Stimulated activated CD4-positive, alpha-beta T cell treated with anti-CD3 and anti-CD28 coated beads, Interleukin-4, amount 100 ng/mL, for 24 hours (primary cell): ENCODE data around the gene IBA57.
"Not testable (repeated sequence)": the region's sequence is repeated elsewhere in the genome, so short reads cannot be mapped to it uniquely, and the experiment has no call there.

ENCODE experiments used
- DNase-seq: peaks from one replicate; pipeline ENCODE4 v3.0.0-alpha.2; 2020

The IBA57 gene

DNA sequence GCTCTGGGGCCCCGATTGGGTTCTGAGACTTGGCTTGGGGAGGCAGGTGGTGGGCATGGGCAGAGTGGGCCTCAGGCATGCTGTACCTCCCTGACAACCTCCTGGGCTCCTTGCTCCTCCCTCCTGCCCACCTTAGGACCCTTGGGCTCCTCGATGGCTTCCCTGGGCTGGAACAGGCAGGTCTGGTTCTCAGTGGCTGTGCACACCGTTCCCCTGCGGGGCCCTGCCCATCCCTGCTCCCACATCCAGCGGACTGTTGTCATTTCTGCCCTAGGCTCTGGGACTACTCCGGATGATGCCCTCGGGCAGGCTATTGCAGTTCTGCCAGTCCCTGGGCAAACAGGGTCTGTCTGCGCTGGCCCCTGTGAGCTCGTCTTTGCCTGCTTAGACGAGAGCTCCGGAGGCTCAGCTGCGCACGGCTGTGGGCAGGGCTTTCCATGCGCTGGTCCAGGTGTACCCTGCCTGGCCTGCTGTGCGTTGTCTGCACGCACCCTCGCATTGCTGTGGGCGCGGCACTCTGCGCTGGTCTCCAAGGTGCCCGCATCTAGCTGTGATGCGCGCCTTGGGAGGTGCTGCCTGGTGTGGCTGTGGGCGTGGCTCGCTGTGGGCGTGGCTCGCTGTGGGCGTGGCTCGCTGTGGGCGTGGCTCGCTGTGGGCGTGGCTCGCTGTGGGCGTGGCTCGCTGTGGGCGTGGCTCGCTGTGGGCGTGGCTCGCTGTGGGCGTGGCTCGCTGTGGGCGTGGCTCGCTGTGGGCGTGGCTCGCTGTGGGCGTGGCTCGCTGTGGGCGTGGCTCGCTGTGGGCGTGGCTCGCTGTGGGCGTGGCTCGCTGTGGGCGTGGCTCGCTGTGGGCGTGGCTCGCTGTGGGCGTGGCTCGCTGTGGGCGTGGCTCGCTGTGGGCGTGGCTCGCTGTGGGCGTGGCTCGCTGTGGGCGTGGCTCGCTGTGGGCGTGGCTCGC, 8.2 kb downstream of the IBA57 start:
- not testable (repeated sequence) for DNase-seq

DNA sequence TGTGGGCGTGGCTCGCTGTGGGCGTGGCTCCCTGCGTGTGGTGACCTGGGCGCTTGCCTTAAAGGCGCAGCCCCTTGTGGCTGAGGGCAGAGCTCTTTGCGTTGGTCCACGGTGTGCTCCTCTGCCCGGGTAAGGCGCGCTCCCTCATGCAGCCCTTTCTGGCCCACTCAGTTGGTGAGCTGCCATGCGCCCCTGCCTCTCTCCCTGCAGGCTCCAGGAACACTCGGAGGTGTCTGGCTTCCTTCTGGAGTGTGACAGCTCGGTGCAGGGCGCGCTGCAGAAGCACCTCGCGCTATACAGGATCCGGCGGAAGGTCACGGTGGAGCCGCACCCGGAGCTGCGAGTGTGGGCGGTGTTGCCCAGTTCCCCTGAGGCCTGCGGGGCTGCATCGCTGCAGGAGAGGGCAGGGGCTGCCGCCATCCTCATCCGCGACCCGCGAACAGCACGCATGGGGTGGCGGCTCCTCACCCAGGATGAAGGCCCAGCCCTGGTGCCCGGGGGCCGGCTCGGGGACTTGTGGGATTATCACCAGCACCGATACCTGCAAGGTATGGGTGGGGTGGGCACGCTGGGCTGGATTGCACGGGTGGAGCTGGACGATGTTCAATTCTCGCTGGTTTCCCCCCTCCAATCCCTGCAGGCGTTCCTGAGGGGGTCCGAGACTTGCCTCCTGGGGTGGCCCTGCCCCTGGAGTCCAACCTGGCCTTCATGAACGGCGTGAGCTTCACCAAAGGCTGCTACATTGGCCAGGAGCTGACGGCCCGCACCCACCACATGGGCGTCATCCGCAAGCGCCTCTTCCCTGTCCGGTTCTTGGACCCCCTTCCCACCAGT, 9.1 kb downstream of the IBA57 start:
- no peak for DNase-seq

DNA sequence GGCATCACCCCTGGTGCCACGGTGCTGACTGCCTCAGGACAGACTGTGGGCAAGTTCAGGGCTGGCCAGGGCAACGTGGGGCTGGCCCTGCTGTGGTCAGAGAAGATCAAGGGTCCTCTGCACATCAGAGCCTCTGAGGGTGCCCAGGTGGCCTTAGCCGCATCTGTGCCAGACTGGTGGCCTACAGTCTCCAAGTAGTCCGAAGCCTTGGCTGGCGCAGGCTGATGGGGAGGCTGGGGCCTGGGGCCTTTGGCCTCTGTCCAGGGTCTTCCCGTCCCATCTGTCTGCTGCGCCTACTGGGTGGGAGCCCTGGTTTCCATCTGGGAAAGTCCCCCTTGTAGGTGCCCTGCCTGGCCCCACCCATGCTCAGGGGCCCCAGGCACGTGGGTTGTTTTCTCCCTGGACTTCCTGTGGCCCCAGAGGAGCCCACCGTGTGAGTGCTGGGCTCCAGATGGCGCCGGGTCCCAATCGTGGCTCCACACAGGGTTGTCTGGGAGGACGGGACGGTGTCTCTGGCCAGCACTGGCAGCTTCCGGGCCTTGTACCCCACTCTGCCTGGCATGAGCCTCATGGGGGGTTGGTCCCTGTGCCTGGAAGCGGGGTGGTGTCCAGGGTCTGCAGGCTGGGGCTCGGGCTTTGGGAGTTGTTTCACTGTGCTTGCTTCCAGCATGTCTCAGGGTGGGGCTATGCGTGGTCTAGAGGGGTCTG, 9.9 kb downstream of the IBA57 start:
- no peak for DNase-seq

DNA sequence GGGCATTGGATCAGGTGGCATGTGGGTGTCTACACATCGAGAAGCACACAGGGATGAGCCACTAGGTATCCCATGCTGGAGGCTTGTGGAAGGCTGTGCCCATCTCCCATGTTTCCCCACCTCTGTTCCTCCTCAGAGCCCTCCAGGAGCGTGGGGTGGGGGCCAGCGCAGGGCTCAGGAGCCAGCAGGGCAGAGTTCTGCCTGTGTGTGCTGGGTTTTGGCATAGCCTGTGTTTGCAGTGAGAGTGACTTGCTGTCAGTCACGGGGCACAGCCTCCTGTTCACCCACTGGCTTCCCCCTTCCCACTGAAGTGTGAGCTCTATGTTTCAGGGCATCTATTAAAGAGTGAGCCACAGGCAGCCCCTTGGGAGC, 10.4 kb downstream of the IBA57 start:
- no peak for DNase-seq

DNA sequence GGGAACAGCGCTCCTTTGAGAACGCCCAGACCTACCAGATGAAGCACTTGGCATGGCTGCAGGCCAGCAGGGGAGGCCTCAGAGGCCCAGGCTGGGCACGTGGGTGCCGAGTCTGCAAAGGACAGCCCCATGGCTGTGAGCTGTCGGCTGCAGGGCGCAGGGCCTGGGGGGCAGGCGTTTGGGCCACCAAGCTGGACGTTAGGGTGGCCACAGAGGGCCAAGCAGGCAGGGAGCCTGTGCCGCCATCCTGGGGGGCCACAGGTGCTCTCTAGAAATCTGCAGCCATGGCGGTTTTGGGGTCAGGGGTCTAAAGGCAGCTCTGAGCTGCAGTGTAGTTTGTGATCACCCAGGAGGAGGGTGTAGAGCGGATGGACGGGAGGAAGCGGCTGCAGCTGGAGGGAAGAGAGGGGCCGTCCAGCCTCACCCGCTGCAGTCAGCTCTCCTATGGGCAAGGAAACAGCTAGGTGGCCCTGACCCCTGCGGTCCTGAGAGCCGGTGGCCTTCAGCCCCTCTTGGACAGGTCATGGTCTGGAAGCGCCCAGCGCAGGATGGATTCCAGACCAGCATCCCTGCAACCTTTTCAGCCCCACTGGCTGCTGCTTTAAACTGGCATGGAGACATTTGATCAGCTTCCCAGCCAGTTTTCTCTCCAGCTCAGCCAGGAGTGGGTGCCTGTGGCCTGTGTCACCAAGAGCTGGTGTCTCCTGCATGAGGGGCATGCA, 11.0 kb downstream of the IBA57 start:
- DNase-seq: no peak

DNA sequence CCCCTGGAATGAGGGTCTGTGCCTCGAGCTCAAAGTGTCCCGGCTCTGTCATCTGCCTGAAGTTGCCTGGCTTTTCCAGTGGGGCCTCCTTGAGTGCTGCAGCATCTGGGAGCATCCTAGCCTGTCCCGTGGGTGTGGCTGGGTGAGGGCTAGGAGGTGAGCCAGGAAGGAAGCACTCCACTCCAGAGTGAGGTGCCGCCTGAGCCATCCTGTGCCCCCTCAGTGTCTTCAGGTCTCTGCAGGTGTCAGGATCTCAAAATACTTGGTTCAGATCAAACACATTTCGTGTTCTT, 11.5 kb downstream of the IBA57 start:
- DNase-seq: no peak

DNA sequence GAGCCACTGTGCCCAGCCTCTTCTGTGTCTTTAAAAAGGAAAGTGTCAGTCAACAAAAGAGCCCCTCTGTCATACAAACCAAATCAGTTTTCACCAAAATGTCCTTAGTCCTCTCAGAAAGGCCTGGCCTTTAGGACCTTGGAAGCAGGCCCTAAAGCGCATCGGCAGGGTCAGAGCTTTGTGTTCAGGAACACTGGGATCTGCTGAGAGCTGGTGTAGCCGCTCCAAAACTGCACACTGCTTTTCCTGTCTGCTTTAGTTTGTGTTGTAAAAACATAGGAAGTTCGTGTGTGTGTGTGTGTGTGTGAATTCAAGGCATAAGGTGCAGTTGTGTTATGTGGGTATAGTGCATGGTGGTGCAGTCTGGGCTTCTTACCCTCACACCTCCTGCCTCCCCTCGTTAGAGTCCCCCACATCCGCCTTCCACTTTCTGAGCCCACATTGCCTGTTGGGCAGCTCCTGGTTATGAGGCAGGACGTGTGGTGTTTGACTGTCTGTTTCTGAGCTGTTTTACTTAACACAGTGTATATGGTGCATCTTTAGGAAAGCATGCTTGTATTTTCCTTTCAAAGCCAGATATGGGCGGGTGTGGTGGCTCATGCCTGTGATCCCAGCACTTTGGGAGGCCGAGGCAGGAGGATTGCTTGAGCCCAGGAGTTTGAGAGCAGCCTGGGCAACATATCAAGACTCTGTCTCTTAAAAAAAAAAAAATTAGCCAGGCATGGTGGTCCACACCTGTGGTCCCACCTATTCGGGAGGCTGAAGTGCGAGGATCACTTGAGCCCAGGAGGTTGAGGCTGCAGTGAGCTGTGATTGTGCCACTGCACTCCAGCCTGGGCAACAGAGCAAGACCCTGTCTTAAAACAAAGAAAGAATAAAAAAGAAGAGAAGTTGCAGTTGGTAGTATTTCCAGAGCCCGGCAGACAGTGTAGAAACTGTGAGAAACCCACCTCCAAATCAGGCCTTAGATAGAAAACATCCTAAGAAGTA, 12.4 kb downstream of the IBA57 start:
- DNase-seq: no peak

DNA sequence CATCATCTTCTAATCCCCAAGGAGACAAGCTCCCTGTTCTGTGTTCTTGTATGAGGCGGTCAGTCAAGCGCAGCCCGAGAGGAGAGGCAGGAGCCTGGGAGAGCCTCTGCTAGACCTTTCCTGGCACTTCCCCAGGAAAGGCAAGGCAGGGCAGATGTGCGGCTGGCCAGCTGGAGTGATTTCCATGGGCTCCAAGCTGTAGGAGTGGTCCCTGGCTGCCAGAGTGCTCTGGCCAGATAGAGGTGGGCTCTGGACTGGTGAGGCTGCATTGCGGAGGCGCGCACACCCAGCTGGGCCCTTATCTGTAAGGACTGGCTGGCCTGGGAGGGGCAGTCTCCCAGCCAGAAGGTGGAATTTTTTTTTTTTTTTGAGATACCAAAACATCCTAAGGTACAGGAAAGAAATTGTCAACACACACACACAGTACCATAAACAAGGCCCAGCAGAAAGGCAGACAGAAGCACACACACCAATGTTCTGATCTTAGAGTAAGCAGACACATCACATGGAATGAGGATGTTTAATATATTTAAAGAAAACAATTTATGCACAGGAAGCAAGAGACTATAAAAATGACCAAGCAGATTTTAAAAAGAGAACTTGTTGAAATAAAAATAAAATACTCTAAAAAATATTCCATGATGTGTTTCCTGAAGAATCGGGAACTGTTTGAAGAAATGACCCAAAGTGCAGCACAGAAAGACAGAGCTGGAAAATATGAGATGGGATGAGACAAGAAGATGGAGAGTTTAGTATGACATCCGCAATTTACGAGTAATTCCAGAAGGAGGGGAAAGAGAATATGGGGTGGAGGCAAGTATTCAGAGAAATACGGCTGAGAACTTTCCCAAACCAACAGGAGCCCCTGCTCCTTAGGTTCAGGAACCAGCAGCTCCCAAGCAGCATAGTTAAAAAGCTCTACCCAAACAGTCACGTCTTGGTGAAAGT, 13.4 kb downstream of the IBA57 start:
- DNase-seq: no peak

DNA sequence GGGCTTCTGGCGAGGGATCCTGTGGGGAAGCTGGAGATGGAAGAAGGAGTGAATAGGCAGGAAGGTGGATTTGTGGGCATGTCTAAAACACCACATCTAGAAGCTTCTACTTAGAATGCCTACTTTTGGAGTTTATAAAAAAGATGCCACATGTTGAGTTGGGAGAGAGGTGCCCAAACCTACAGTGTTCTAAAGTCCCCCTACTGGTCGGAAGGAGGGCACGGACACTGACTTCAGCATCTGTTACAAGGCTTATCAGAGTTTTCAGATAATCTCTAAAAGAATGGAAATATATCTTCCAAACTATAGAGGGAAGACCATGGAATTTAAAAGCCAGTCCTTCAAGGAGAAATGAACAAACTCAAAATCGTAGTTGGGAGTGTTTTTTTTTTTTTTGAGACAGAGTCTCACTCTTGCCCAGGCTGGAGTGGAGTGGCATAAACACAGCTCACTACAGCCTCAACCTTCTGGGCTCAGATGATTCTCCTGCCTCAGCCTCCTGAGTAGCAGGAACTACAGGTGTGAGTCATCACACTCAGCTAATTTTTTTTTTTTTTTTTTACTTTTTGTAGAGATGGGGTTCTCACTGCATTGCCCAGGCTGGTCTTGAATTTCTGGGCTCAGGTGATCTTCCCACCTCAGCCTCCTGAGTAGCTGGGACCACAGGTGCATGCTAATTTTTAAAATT, 14.8 kb downstream of the IBA57 start:
- no peak for DNase-seq

DNA sequence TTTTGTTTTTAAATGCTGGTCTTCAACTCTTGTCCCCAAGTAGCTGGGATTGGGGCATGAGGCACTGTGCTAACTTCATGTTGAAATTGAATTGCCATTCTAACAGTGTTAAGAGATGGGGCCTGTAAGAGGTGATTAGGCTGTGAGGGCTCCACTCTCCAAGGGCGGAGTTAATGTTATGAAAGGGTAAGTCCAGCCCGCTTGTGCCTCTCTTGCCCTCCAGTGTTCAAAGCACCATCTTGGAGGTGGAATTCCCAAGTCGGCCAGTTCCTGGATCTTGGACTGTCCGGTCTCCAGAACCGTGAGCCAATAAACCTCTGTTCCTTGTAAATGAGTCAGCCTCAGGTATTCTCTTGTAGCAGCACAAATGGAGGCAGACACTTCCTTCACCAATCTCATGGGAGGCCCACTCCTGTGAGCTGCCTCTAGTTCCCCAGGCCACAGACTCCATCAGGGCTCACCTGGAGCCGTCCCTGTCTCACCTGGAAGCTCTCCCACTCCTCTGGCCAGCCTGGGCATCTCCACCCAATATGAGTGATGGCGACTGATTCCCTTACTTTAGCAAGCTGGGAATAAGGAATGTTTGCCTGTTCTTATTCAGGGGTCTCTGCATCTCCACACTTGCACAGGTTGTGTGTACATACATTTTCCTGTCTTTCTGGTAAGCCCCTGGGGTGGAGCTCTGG, 15.5 kb downstream of the IBA57 start:
- DNase-seq: no peak

DNA sequence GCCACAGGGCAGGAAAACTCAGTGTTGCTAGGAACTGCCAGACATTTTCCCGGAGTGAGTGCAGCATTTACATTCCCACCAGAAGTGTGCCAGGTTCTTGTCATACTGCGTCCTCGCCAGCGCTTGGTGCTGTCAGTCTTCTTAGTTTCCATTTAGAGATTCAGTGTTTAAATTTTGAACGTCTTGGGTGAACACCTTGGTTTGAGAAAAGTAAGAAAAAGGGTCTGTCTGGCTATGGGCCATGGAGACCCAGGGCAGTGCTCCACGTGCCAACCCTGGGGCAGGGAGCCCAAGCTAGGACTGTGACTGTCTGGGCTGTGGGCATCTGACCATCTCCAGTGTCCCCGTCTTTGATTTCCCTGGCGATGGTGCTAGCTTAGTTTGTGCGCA, 16.0 kb downstream of the IBA57 start:
- no peak for DNase-seq

DNA sequence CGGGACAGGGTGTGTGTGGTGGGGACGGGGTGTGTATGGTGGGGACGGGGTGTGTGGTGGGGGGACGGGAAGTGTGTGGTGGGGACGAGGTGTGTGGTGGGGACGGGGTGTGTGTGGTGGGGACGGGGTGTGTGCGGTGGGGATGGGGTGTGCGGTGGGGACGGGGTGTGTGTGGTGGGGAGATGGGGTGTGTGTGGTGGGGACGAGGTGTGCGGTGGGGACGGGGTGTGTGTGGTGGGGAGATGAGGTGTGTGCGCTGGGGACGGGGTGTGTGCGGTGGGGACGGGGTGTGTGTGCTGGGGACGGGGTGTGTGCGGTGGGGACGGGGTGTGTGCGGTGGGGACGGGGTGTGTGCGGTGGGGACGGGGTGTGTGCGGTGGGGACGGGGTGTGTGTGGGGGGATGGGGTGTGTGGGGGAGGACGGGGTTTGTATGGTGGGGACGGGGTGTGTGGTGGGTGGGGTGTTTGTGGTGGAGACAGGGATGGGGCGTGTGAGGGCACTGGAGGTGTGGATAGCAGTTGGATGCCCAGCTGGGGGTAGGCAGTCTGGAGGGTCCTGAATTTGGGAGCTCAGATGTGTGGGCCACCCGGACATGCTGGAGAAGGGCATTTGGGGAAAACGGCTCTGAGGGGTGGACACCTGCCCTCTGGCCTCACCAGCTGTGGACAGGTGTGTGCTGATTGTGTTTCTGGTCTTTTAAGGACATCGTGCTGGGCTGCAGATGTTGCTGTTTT, 16.9 kb downstream of the IBA57 start:
- no peak for DNase-seq

DNA sequence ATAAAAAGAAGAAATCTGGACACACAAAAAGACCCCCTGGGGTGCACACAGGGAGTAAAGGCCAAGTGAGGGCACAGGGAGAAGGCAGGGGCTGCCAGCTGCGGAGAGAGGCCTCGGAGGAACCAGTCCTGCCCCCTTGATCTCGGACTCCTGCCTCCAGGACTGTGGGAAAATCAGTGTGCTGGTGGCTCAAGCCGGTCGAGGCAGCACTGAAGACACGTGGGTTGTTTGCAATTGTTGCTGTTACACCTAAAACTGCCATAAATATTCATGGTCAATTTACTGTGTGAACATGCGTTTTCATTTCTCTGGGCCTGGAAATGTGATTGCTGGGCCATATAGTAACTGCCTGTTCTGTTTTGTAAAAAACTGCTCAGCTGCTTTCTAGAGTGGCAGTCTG, 18.5 kb downstream of the IBA57 start:
- DNase-seq: no peak

DNA sequence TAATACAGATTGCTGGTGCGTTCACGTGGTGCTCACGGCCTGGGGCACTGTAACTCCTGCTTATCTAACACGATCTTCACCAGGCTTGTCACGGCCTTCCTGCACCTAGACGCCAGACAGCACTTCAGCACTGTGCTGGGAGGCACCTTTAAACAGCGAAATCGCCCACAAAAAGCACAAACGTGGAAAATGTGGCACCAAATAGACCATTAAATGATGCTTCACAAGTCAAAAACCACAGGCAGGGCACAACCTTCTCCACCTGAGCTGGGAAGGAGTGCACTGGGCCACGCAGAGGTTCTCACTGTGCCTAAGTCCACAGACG, 20.0 kb downstream of the IBA57 start:
- DNase-seq: peak; percentile 30

DNA sequence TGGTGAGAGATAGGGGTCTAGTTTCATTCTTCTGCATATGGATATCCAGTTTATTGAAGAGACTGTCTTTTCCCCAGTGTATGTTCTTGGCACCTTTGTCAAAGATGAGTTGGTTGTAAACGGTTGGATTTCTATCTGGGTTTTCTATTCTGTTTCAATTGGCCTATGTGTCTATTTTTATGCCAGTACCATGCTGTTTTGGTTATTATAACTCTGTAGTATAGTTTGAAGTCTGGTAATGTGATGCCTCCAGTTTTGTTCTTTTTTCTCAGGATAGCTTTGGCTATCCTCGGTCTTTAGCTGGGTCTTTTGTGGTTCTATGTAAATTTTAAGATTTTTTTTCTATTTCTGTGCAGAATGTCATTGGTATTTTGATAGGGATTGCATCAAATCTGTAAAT, 22.6 kb downstream of the IBA57 start:
- not testable (repeated sequence) for DNase-seq

DNA sequence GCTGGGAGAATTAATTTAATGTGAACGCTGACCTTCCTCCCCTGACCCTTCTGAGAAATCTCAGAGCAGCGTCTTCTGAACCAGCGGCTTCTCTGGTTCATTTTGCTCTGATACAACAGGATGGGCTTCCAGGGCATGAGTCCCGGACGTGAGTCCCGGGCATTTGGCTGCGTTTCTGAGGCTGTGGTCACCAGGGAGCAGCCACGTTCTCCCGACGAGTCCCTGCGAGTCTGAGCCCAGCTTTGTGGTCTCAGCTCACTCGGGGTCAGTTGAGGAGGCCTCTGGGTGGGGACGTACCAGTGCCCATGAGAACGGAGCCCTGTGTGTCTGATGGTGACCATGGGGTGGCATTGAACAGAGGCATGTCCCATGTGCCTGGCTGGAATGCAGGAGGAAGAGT, 24.6 kb downstream of the IBA57 start:
- no peak for DNase-seq

DNA sequence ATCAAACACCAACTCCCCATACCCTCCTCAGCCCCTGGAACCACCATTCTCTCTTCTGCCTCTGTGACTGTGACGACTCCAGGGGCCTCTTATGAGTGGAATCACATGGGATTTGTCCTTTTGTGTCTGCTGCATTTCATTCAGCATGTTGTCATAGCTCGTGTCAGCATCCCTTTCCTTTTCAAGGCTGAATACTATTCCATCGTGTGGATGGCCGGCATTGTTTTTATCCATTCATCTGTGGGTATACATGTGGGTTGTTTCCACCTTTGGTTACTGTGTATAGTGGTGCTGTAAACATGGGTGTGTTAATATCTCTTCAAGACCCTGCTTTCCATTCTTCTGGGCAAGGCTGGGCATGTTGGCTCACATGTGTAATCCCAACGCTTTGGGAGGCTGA, 25.2 kb downstream of the IBA57 start:
- DNase-seq: no peak

DNA sequence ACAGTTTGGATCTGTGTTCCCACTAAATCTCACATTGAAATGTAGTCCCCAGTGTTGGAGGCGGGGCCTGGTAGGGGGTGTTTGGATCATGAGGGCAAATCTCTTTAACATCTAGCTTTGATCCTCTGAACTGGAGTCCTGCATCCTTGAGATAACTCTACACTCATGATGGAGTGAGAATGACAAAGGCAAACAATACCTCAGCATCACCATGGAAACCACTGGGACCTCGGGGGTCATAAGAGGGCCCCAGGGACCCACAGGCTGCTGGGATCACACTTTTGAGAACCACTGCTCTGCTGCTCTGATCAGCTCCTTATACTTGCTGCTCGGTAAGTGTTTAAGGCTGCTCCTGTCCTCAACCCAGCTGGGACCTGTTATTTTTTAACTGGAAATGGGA, 28.8 kb downstream of the IBA57 start:
- no peak for DNase-seq
